Panc1 (cell line): Measurements from ENCODE around the gene CDH13. TPM values are rescaled to one million over a fixed set of nuclear protein-coding genes. Genes with fewer than 3 reads are reported as not detected.

Experiments used
- ATAC-seq: fragments of 200-7000 bp; cut with Tn5 transposase; 2 replicates; pipeline ENCODE4 v1.9.1; 2020; ENCODE audit warnings: mild to moderate bottlenecking, moderate library complexity
- BruUV-seq: library from RNA; stranded (reverse); fragments of 400-500 nt; replicated peaks from 2 replicates; lab custom pipeline; 2021; lab: Mats Ljungman, UMichigan
- CTCF ChIA-PET: fragments of 300-600 bp; sonication (Branson Sonifier 250); formaldehyde crosslinking; loops from one replicate; lab custom pipeline; 2022; ENCODE audit warnings: antibody characterized with exemption; lab: Charles Lee
- POLR2A ChIA-PET: fragments of 300-600 bp; sonication (Branson Sonifier 250); formaldehyde crosslinking; loops from one replicate; lab custom pipeline; 2022; ENCODE audit warnings: antibody characterized with exemption; lab: Charles Lee
- DNase-seq: peaks from one replicate; pipeline ENCODE4 v3.0.0-alpha.2; 2010; ENCODE audit warnings: low read depth, low spot score
- H3K27ac ChIP-seq: 2 replicates; pipeline ENCODE4 v1.5.1; 2011; ENCODE audit warnings: mild to moderate bottlenecking, low read length, inconsistent platforms
- H3K27me3 ChIP-seq: fragments of 200-500 bp; sonication (Bioruptor generic); 2 replicates; pipeline ENCODE4 v1.6.0; 2014; ENCODE audit warnings: low read length, inconsistent platforms; ENCODE audit not compliant: control insufficient read depth, insufficient read depth
- H3K36me3 ChIP-seq: fragments of 200-500 bp; sonication (Bioruptor generic); 2 replicates; pipeline ENCODE4 v1.5.1; 2014; ENCODE audit warnings: inconsistent platforms, mild to moderate bottlenecking, low read length, moderate library complexity; ENCODE audit not compliant: control insufficient read depth, insufficient read depth
- H3K4me1 ChIP-seq: 2 replicates; pipeline ENCODE4 v1.5.1; 2011; ENCODE audit warnings: inconsistent platforms, mild to moderate bottlenecking, low read length, moderate library complexity; ENCODE audit not compliant: control insufficient read depth, insufficient read depth
- H3K4me3 ChIP-seq, 2 experiments: 2 replicates each; pipeline ENCODE4 v1.5.1; 2011 to 2012; ENCODE audit warnings: low read depth in 2 of 2, low read length in 2 of 2, mild to moderate bottlenecking in 2 of 2, inconsistent platforms in 1 of 2, moderate library complexity in 1 of 2
- H3K9me3 ChIP-seq: fragments of 200-500 bp; sonication (Bioruptor generic); 2 replicates; pipeline ENCODE4 v1.5.1; 2014; ENCODE audit warnings: low read depth, mild to moderate bottlenecking, inconsistent platforms, low read length, moderate library complexity; ENCODE audit not compliant: control insufficient read depth, insufficient read depth
- POLR2AphosphoS5 ChIP-seq: IDR thresholded peaks from 2 replicates; pipeline ENCODE4 v1.6.1; 2012; ENCODE audit warnings: mild to moderate bottlenecking, low read depth, low read length, moderate library complexity
- SIN3A ChIP-seq: IDR thresholded peaks from 2 replicates; pipeline ENCODE4 v1.6.1; 2012; ENCODE audit warnings: low read depth, mild to moderate bottlenecking, low read length, moderate library complexity, borderline replicate concordance; ENCODE audit not compliant: insufficient read depth
- TCF7L2 ChIP-seq: IDR thresholded peaks from 2 replicates; pipeline ENCODE4 v1.6.1; 2011; ENCODE audit warnings: mild to moderate bottlenecking, low read depth, low read length, inconsistent platforms
- in situ Hi-C: cut with HindIII; loops from 2 replicates; pipeline ENCODE4 v1.10.0; 2016; ENCODE audit warnings: low sequenced_read_pairs, low pct_unique_long_range_greater_than_20kb
- intact Hi-C: fragments of 100-400 bp; cut with micrococcal nuclease; formaldehyde crosslinking; loops from one replicate; pipeline ENCODE4 v1.10.0; 2022; ENCODE audit not compliant: unreplicated experiment
- total RNA-seq: library from RNA; stranded (reverse); gene quantifications from one replicate; pipeline ENCODE4 v1.2.1, GENCODE V29; 2021; ENCODE audit not compliant: unreplicated experiment
- TF ChIP-seq, protein P1 (sequence below): fragments of 450-650 bp; IDR thresholded peaks from 2 replicates; pipeline ENCODE4 v1.5.1; 2017; ENCODE audit warnings: mild to moderate bottlenecking
- TF ChIP-seq, protein P2 (sequence below), 2 experiments: IDR thresholded peaks; 2 replicates each; pipeline ENCODE4 v1.6.1; 2011 to 2012; ENCODE audit warnings: low read depth in 2 of 2, control low read depth in 1 of 2, low read length in 1 of 2, mild to moderate bottlenecking in 1 of 2, moderate library complexity in 1 of 2; ENCODE audit not compliant: insufficient read depth in 1 of 2

Gene CDH13
- total RNA-seq, 1 experiment from 2014 or later: not detected

DNA sequence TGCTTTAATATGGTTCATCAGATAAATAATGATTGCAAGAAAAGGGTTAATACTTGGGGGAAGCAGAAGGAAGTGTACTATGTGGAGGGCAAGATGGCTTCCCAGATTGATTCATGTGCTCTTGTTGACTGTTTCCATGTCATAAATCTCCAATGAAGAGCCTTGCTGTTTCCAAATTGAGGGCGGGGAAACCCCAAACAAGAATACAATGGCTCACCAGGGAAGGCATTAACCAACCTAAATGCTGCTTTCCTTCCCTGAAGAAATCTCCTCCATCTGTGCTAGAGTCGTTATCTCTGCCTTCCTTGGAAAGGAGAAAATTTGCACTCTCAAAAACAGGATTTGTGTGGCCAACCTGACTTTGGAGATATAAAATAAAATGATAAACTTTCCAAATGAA is 28.0 kb upstream of the CDH13 start:
- H3K27ac ChIP-seq: no peak overlapping the region
- no peaks in the 10 kb centered on the region for H3K36me3 ChIP-seq
- no TSS peak for BruUV-seq
- ATAC-seq (no peak), DNase-seq (no peak)
- in situ Hi-C loops (no loop called here), intact Hi-C loops (no loop called here)
- no peaks in the 10 kb centered on the region for H3K4me1 ChIP-seq
- no peaks in the 10 kb centered on the region for H3K9me3 ChIP-seq
- H3K27me3 ChIP-seq: no peaks in the 10 kb centered on the region; the same call in 1 of the 2 replicates
- TF ChIP-seq, protein P1, sequence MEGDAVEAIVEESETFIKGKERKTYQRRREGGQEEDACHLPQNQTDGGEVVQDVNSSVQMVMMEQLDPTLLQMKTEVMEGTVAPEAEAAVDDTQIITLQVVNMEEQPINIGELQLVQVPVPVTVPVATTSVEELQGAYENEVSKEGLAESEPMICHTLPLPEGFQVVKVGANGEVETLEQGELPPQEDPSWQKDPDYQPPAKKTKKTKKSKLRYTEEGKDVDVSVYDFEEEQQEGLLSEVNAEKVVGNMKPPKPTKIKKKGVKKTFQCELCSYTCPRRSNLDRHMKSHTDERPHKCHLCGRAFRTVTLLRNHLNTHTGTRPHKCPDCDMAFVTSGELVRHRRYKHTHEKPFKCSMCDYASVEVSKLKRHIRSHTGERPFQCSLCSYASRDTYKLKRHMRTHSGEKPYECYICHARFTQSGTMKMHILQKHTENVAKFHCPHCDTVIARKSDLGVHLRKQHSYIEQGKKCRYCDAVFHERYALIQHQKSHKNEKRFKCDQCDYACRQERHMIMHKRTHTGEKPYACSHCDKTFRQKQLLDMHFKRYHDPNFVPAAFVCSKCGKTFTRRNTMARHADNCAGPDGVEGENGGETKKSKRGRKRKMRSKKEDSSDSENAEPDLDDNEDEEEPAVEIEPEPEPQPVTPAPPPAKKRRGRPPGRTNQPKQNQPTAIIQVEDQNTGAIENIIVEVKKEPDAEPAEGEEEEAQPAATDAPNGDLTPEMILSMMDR: no peak
- ChIA-PET POLR2A (no interaction called here), CTCF (no interaction called here)
- no peak overlapping the region for H3K4me3 ChIP-seq

DNA sequence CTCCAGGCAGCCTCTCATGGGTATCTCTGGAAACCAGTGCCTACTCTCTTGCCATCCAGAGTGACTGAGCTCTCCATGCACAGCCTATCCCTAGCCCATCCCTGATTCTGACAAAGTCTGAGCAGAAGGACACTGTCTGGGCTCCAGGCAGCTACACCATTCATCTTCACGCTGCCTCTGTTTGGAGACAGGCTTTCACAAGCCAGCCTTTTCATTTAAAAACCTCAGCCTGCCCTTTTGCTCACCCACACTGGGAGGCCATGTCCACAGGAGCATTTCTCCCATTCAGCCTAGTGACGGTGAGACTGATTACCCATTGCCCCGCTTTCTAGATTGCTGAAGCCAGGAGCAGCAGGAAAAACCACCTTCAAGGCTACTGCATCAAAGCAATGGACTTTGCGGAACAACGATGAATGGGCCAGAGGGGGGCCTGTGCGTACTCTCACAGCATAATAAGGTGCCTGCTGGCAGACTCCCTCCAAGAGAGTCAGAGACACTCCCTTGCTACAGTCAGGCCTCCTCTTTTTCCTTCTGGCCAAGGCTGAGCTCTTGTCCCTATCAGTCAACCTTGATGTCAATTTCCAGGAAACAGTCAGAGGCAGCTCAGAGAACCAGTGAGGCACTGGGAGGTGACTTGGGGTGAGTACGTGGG is 24.7 kb upstream of the CDH13 start:
- Histone ChIP-seq H3K36me3 (no peaks in the 10 kb centered on the region), H3K9me3 (no peaks in the 10 kb centered on the region), H3K4me1 (no peaks in the 10 kb centered on the region), H3K4me3 (no peak overlapping the region), H3K27ac (no peak overlapping the region), H3K27me3 (no peaks in the 10 kb centered on the region)
- intact Hi-C loops: no loop called here
- in situ Hi-C loops: no loop called here
- ChIA-PET CTCF (no interaction called here), POLR2A (no interaction called here)
- TF ChIP-seq, protein P2, sequence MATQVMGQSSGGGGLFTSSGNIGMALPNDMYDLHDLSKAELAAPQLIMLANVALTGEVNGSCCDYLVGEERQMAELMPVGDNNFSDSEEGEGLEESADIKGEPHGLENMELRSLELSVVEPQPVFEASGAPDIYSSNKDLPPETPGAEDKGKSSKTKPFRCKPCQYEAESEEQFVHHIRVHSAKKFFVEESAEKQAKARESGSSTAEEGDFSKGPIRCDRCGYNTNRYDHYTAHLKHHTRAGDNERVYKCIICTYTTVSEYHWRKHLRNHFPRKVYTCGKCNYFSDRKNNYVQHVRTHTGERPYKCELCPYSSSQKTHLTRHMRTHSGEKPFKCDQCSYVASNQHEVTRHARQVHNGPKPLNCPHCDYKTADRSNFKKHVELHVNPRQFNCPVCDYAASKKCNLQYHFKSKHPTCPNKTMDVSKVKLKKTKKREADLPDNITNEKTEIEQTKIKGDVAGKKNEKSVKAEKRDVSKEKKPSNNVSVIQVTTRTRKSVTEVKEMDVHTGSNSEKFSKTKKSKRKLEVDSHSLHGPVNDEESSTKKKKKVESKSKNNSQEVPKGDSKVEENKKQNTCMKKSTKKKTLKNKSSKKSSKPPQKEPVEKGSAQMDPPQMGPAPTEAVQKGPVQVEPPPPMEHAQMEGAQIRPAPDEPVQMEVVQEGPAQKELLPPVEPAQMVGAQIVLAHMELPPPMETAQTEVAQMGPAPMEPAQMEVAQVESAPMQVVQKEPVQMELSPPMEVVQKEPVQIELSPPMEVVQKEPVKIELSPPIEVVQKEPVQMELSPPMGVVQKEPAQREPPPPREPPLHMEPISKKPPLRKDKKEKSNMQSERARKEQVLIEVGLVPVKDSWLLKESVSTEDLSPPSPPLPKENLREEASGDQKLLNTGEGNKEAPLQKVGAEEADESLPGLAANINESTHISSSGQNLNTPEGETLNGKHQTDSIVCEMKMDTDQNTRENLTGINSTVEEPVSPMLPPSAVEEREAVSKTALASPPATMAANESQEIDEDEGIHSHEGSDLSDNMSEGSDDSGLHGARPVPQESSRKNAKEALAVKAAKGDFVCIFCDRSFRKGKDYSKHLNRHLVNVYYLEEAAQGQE (IDR thresholded peaks at IDR 0.05; ENCODE audit: insufficient read depth in 1 of 2, low read depth in 2 of 2, low read length in 1 of 2): no peak
- TF ChIP-seq SIN3A (no peak), TCF7L2 (no peak), POLR2AphosphoS5 (no peak)
- TF ChIP-seq, protein P1: no peak
- BruUV-seq: no TSS peak
- ATAC-seq (no peak), DNase-seq (no peak)
